Loucy (cell line): Measurements from ENCODE around the gene ADAMTS20.

ENCODE experiments used
- H2AFZ ChIP-seq: fragments of 200-600 bp; sonication (generic); 2 replicates; pipeline ENCODE4 v1.6.0; 2016; ENCODE audit warnings: antibody characterized with exemption, mild to moderate bottlenecking, low read length, moderate library complexity
- H3F3A ChIP-seq: fragments of 200-600 bp; 2 replicates; pipeline ENCODE4 v1.6.0; 2016; ENCODE audit warnings: antibody characterized with exemption, low read depth, mild to moderate bottlenecking
- H3K27me3 ChIP-seq: fragments of 200-600 bp; sonication (generic); 2 replicates; pipeline ENCODE4 v1.6.1; 2014; ENCODE audit warnings: low read length, mild to moderate bottlenecking; ENCODE audit not compliant: insufficient read depth, poor library complexity, severe bottlenecking
- H3K36me3 ChIP-seq: fragments of 200-600 bp; sonication (generic); 2 replicates; pipeline ENCODE4 v1.6.1; 2016; ENCODE audit warnings: low read length; ENCODE audit not compliant: insufficient read depth
- H3K4me1 ChIP-seq: fragments of 200-600 bp; sonication (generic); 2 replicates; pipeline ENCODE4 v1.5.1; 2014; ENCODE audit warnings: low read length, mild to moderate bottlenecking; ENCODE audit not compliant: insufficient read depth, poor library complexity, severe bottlenecking
- H3K4me2 ChIP-seq: fragments of 200-600 bp; sonication (generic); 2 replicates; pipeline ENCODE4 v1.6.0; 2014; ENCODE audit warnings: antibody characterized with exemption, low read length, low read depth, mild to moderate bottlenecking; ENCODE audit not compliant: poor library complexity, severe bottlenecking
- H3K4me3 ChIP-seq: fragments of 200-600 bp; sonication (generic); 2 replicates; pipeline ENCODE4 v1.5.1; 2014; ENCODE audit warnings: low read length, mild to moderate bottlenecking, mixed read lengths; ENCODE audit not compliant: poor library complexity, severe bottlenecking
- H3K79me2 ChIP-seq: fragments of 200-600 bp; sonication (generic); 2 replicates; pipeline ENCODE4 v1.6.1; 2014; ENCODE audit warnings: low read length; ENCODE audit not compliant: insufficient read depth
- H3K9ac ChIP-seq: fragments of 200-600 bp; sonication (generic); 2 replicates; pipeline ENCODE4 v1.6.0; 2014; ENCODE audit warnings: mild to moderate bottlenecking, low read depth, low read length, moderate library complexity; ENCODE audit not compliant: poor library complexity, severe bottlenecking
- H3K9me2 ChIP-seq: fragments of 200-600 bp; sonication (generic); replicated peaks from 2 replicates; pipeline ENCODE4 v1.6.1; 2016; ENCODE audit warnings: low read depth, low read length, mixed read lengths
- H3K9me3 ChIP-seq: fragments of 200-600 bp; sonication (generic); 2 replicates; pipeline ENCODE4 v1.6.1; 2014; ENCODE audit warnings: mild to moderate bottlenecking, antibody characterized with exemption, low read length, low read depth; ENCODE audit not compliant: insufficient read depth
- H4K20me1 ChIP-seq: fragments of 200-600 bp; sonication (generic); 2 replicates; pipeline ENCODE4 v1.6.0; 2014; ENCODE audit warnings: antibody characterized with exemption, low read length, mild to moderate bottlenecking; ENCODE audit not compliant: insufficient read depth, poor library complexity, severe bottlenecking
- EZH2phosphoT487 ChIP-seq: fragments of 200-600 bp; IDR thresholded peaks from 2 replicates; pipeline ENCODE4 v1.6.1; 2018; ENCODE audit warnings: antibody characterized with exemption, mild to moderate bottlenecking, moderate library complexity, borderline replicate concordance
- TF ChIP-seq, protein P1 (sequence below): fragments of 200-600 bp; sonication (generic); conservative IDR thresholded peaks from 2 replicates; pipeline ENCODE4 v1.5.1; 2014; ENCODE audit warnings: mild to moderate bottlenecking, antibody characterized with exemption, low read length

The ADAMTS20 gene

DNA sequence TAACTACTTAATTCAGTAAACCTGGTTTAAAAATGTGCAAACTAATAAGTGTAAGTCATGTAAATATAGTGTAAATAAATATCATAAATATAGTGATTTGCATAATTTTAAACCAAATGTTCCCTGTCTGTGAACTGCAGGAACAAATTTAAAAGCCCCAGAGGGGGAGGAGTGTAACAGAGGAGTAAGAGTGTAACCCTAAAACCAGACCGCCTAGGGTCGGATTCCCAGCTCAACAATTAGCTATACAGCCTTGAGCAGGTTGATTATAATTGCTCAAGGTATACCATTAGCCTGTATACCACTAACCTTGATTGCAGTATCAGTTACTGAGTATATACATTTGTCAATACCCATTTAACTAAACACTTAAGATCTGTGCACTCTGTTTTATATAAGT, 218.4 kb downstream of the ADAMTS20 start:
- Histone ChIP-seq H2AFZ (no peak overlapping the region), H3K27me3 (no peaks in the 10 kb centered on the region), H3K4me1 (peaks cover 4% of the 10 kb centered on the region), H3K36me3 (no peaks in the 10 kb centered on the region), H3K4me3 (no peak overlapping the region), H3K79me2 (no peaks in the 10 kb centered on the region), H3K9me2 (no peaks in the 10 kb centered on the region), H3K9ac (no peak overlapping the region), H3F3A (no peaks in the 10 kb centered on the region), H4K20me1 (no peaks in the 10 kb centered on the region), H3K4me2 (no peak overlapping the region), H3K9me3 (no peaks in the 10 kb centered on the region)
- no peak for TF ChIP-seq EZH2phosphoT487
- TF ChIP-seq, protein P1, sequence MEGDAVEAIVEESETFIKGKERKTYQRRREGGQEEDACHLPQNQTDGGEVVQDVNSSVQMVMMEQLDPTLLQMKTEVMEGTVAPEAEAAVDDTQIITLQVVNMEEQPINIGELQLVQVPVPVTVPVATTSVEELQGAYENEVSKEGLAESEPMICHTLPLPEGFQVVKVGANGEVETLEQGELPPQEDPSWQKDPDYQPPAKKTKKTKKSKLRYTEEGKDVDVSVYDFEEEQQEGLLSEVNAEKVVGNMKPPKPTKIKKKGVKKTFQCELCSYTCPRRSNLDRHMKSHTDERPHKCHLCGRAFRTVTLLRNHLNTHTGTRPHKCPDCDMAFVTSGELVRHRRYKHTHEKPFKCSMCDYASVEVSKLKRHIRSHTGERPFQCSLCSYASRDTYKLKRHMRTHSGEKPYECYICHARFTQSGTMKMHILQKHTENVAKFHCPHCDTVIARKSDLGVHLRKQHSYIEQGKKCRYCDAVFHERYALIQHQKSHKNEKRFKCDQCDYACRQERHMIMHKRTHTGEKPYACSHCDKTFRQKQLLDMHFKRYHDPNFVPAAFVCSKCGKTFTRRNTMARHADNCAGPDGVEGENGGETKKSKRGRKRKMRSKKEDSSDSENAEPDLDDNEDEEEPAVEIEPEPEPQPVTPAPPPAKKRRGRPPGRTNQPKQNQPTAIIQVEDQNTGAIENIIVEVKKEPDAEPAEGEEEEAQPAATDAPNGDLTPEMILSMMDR: no peak

DNA sequence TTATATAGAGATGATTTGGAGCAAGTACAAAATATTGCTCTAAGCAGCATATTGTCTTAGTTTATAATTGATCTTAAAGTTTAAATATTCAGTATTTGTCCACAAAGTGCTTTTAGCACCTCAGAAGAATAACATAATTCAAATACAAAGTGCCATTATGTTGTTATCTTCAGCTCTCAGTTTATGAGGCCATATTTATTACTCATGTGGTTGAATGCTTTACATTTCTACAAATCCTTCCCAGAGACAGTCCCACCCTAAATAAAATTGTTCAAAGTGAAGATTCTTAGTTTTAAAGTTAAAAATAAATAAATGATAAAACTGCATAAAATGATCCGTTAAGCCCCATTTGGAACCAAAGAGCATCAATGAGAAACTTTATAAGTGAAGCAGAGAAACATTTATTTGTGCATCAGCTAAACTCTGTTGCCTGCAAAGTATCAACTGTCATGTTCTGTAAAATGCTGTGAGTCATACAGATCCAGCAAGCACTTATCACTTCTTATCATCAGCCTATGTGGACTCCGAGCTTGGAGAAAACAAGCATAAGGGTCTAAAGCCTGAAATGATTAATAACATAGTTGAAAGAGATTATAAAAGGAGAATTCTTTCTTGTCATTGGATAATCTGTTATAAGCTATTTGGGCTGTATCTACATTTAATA, 218.9 kb downstream of the ADAMTS20 start:
- no peaks in the 10 kb centered on the region for H4K20me1 ChIP-seq
- H3F3A ChIP-seq: no peaks in the 10 kb centered on the region
- no peaks in the 10 kb centered on the region for H3K36me3 ChIP-seq
- H2AFZ ChIP-seq: no peak overlapping the region
- no peak overlapping the region for H3K4me2 ChIP-seq
- no peaks in the 10 kb centered on the region for H3K79me2 ChIP-seq
- no peaks in the 10 kb centered on the region for H3K27me3 ChIP-seq
- no peak overlapping the region for H3K9ac ChIP-seq
- H3K4me3 ChIP-seq: no peak overlapping the region
- no peaks in the 10 kb centered on the region for H3K4me1 ChIP-seq
- TF ChIP-seq, protein P1: no peak
- no peaks in the 10 kb centered on the region for H3K9me2 ChIP-seq
- H3K9me3 ChIP-seq: 0 out of 2 replicates have a peak, but pooled peaks cover 2% of the 10 kb centered on the region

DNA sequence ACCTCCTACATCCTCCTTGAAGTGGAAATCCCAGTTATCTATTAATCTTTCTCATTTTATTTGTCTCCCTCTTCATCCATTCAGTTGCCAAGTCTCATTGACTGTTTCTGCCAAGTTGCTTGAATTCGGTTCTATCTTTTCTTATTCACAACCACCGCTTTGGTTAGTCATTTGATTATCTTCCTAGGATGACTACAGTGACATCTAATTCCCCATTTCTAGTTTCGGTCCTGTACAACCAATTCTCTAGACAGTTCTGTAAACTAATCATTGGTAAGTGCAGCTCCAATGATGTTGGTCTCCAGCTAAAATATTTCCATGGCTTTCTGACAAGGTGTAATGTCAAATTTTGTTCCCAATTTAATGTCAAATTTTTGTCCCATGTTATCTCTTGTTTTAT, 220.1 kb downstream of the ADAMTS20 start:
- Histone ChIP-seq H3F3A (no peaks in the 10 kb centered on the region), H3K27me3 (no peaks in the 10 kb centered on the region), H4K20me1 (no peaks in the 10 kb centered on the region), H3K9me3 (0 out of 2 replicates have a peak, but pooled peaks cover 2% of the 10 kb centered on the region), H2AFZ (no peak overlapping the region), H3K36me3 (no peaks in the 10 kb centered on the region), H3K9ac (no peak overlapping the region), H3K4me2 (no peak overlapping the region), H3K4me1 (no peaks in the 10 kb centered on the region), H3K4me3 (no peak overlapping the region), H3K9me2 (no peaks in the 10 kb centered on the region), H3K79me2 (no peaks in the 10 kb centered on the region)
- no peak for TF ChIP-seq EZH2phosphoT487
- TF ChIP-seq, protein P1: no peak
